ENCODE measurements around the gene TRIM47.
"Not testable (repeated sequence)": the region's sequence is repeated elsewhere in the genome, so short reads cannot be mapped to it uniquely, and the experiment has no call there.

The TRIM47 gene

DNA sequence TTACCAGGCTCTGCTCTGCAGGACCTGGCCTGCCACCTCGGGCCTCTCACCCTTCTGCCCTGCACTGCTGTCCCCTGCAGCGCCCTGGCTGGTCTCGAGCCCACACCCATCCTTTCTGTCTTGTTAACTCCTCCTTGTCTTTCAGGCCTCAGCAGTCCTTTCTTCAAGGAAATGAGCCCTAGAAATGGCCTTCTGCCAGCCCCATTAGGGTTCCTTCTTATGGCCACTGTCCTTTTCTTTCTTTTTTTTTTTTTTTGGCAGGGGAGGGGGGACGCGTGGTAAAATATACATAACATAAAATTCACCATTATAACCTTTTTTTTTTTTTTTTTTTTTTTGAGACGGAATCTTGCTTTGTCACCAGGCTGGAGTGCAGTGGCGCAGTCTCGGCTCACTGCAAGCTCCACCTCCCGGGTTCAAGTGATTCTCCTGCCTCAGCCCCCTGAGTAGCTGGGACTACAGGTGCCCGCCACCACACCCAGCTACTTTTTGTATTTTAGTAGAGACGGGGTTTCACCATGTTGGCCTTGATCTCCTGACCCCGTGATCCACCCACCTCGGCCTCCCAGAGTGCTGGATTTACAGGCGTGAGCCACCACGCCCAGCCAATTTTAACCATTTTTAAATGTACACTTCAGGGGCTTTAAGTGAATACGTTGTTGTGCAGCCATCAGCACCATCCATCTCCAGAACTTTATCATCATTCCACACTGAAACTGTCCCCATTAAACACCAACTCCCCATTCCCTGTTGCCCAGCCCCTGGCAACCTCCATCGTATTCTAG is 12.8 kb downstream of the TRIM47 start:
- DNase-seq, result not testable (repeated sequence)

DNA sequence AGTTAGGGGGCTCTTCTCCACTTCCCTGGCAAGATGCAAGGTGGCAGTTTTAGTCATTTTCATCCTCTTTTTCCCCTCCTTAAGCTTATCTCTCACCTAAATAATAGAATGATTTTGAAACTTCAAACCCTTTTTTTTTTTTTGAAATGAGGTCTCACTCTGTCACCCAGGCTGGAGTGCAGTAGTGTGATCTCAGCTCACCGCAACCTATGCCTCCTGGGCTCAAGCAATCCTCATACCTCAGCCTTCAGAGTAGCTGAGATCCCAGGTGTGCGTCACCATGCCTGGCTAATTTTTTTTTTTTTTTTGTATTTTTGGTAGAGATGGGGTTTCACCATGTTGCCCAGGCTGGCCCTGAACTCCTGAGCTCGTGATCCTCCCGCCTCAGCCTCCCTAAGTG is 13.5 kb downstream of the TRIM47 start:
- DNase-seq, result not testable (repeated sequence)

DNA sequence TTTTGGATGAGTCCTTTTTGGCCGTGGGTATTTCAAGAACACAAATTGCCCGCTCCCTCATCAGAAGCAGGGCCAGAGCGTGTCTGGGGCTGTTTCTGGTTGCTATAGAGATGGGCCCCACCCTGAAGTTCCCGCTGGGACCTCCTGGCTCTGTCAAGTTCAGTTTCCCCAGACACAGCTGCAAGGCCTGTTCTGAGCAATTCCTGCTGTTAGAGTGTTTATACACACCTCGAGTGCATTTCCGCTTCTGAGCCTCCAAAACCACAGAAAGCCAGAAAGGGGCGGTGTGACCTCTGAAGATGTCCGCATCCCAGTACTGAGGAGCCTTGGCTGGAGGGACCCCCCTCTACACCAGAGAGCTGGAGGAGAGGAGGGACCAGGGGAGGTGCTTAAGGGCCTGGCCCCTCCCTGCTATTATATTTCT is 13.9 kb downstream of the TRIM47 start:
- DNase-seq, result peak; percentile 36

DNA sequence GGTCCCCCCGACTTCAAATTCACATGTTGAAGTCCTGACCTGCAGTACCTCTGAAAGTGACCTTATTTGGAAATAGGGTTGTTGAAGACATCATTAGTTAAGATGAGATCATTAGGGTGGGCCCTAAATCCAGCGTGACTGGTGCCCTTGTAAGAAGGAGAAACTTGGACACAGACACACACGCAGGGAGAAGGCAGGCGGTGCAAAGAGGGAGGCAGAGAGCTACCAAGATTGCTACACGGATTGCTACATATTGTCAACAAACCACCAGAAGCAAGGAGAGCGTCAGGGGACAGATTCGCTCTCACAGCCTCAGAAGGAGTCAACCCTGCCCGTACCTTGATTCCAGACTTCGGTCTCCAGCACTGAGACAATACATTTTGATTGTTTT is 16.5 kb downstream of the TRIM47 start:
- no peak for DNase-seq

- DNase-seq, result not testable (repeated sequence)
These were observed 19.0 kb downstream of the TRIM47 start for GRCh38 chr17:75859358-75859757.

DNA sequence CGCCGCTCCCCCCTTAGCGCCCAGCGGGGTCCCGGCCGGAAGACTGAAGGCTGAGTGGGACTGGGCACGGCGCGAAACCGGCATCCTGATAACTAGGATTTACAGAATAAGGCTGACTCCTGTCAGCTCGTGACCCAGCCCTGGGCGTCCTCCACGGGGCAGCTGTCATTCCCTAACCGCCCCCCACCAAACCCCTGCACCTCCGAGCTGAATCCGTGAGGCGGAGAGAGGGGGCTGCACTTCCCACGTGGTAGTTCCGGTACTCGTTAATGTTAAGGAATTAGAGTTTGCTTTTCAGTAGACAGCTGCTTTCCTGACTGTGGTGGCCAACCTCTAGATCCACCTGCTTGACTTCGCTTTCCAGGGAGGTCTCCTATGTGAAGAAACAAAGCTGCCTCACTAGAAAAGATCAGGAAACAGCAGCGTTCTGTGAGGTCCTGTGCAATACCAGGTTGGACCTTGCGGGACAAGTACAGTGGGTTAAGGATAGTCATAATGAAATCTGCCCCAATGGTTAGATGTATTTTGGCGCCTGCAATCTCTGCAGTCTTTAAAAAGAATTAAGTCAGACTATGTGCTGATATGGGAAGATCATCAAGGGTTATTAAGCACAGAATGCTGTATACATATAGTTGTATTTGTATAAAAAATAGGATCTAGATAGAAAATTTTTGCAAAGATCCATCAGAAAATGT is 22.2 kb downstream of the TRIM47 start:
- DNase-seq, result no peak

DNA sequence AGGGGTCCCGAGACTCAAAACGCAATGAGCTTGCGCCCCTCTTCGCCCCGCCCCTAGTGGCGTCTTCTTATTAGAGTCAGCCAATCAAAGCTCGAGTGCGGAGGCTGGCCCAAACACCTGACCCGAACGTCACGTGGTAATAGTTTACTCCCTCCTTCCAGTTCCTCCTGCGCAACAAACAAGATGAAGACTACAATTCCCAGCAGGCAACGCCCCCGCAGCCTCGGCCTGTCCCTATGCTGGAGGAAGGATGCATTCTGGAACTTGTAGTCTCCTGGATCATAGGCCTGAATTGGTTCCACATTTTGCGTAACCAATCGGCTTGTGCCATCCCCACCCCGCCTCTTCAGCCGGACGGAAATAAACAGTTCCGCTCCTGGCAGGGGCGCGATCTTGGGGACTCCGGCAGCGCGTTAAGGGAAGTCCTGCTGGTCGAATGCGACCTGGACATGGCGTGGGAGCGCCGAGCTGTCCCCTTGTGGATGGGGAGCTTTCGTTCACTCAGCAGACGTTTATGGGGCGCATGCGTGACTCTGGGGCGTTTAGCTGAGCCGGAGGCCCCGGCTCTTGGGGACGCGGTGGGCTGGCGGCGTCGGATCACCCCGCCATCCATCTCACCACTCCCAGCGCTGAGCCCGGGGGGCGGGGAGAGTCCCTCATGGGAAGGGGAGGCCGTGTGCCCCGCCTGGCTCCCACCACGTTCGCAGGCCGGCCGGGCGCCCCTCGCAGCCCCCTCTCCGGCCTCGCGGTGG is 22.9 kb downstream of the TRIM47 start, which contains the start of gene WBP2:
TSS of gene WBP2 (minus strand) at position 26 of the 752 bp plus-strand sequence. CDS start 38 bp downstream, outside the sequence.
- peak; percentile 93 for DNase-seq

- no peak for DNase-seq
These were observed 23.5 kb downstream of the TRIM47 start for GRCh38 chr17:75854881-75855309.

DNA sequence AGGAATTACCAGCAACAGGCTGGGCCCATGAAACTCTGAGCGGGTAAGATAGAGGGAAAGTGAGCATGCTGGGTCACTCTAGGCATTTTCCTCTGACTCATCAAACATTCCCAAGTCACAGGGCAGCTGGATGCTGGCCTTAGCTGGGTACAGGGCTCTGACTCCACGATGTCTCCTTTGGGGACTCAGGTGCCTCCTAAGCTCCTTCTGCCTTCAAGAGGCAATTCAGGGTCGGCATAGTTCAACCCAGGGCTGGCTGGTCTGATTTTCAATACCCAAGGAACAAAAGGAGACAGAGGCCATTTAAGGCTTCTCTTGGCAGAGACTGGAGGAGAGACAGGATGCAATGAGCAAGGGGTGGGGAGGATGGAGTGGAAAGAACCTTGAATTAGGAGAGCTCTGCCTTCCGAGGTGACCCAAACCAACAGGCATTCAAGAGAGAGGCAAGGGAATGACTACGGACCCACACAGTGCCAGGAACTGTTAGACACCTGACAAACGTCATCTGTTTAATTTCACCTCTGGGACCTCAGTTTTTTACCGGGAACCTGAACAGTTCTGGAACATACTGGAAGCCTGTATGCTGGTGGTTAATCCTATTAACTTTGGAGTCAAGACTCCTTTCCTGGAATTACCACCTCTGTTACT is 24.2 kb downstream of the TRIM47 start:
- no peak for DNase-seq

DNA sequence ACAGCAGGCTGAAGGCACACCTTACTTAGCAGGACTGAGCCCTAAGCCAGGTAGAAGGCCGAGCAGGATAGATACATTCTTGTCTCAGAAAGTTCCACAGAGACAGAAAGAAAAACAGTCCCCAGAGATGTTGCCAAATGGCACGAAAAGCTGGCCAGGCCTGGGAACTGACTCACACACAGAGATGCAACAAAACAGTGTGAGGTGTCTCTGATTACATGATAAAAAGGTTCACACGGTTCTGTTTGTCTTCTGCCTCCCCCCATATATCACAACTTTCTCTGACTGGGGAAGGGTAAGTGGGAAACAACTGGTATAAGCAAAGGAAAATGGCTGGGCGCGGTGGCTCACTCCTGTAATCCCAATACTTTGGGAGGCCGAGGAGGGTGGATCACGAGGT is 24.9 kb downstream of the TRIM47 start:
- DNase-seq, result no peak

GRCh38 chr17:75851693-75851991 is 26.7 kb downstream of the TRIM47 start:
- DNase-seq, result not testable (repeated sequence)

- DNase-seq, result no peak
These were observed 27.3 kb downstream of the TRIM47 start for GRCh38 chr17:75850928-75851692.

GRCh38 chr17:75849724-75850123 is 28.7 kb downstream of the TRIM47 start:
- no peak for DNase-seq

- no peak for DNase-seq
These were observed 29.1 kb downstream of the TRIM47 start for GRCh38 chr17:75849279-75849646.

DNA sequence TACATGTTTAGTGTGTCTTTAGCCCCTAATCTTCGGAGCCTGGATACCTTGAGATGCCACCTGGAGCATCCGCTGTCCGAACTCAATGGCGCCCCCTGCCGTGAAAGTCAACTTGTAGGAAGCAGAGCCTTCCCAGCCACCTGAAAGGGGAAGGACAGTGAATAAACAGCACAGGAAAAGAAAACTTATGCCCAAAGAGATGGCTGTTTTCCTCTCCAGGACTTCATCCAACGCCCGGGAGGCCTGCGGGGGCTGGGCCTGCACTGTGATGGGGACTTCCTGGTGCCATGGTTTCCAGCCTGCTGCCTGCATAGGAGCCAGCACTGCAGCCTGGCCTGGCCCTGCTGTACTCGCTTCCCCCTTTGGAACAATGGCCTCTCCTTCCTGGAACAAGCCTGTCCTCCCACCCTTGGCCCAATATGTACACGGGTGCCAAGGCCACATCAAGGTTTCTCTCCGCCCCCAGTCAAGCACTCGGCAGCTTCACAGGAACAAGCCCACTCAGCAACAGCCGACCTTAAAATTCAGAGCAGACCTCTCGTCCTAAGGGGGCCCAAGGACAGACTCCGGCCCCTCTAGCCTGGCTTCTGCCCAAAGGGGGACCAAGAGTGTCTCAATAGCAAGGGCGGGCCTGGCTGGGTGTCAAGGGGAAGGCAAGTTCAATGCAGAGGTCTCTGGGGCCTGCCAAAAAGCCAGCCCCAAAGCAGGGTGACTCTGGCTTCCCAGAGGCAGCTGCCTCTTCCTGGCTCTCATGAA is 29.7 kb downstream of the TRIM47 start:
- peak; percentile 83 for DNase-seq

- DNase-seq, result no peak
These were observed 30.5 kb downstream of the TRIM47 start for GRCh38 chr17:75847614-75848522.

DNA sequence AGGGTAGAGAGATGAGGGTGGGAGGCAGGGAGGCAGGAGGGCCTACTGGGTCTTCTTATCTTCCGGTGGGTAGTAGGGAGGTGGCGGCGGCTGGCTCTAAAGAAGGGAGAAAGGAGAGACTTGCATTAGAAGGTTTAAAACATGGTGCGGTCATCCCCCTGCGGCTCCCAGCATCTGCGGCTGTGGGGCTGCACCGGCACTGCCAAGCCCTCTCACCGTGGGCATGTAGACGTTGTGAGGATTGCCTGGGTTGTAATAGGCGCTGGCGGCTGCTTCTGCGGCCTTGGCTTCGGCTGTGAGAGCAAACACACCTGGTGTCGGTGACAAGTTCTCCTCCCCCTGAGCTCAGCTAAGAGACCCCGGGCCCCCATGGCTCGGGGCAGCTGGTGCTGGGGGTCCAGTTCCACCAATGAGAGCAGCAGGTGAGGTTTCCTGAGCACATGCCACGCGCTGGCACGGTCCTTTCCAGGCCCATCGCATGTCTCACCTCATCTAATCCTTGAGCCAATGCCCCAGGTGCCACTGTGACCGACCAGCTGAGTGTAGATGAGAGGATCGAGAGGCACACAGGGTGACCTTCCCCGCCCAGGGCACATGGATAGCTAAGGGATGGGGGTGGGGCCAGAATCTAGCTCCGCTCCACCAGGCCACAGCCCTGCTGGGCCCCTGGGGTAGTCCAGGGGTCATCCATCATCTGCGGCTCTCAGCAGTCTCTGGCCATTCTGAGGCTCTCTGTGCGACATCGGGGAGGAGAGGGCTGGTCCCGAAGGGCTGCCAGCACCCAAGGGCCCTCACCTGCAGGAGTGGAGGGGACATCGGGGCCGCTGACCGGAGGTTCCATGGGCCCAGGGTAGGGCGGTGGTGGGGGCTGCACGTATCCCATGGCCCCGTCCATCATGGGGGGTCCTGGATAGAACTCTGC is 31.4 kb downstream of the TRIM47 start:
- DNase-seq, result no peak

GRCh38 chr17:75845933-75846691 is 32.3 kb downstream of the TRIM47 start:
- DNase-seq, result no peak
